ENCODE results near the gene DOK7.

The DOK7 gene

DNA sequence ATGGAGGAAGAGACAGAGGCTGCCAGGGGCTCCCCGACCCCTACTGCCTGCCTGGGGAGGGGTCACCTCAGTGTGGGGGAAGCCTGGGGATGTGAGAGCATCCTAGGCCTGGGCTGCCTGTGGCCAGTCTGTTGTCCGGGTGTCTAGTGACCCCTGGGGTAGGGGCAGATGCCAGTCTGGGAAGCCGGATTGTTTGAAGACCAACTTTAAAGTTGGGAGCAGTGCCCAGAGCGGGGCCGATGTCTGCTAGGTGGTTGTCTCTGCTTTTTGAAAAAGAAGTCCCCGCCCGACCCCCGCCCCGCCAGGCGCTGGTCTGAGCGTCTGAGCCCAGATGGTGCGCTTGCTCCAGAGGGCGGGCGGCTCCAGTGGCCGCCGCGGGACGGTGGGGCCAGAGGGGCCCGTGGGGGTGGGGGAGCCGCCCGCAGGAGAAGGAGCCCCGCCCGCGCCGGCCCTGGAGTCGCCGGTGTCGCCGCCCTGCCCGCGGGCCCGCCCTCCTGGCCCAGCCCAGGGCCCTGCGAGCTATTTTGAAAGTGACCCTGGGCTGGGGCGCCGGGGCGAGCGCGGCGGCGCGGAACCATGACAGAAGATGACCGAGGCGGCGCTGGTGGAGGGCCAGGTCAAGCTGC lies at the start of gene DOK7:
TSS of gene DOK7 (plus strand) at position 517 of the 626 bp plus-strand sequence. CDS start at position 587, 70 bp downstream.
- DNase-seq, result no peak

DNA sequence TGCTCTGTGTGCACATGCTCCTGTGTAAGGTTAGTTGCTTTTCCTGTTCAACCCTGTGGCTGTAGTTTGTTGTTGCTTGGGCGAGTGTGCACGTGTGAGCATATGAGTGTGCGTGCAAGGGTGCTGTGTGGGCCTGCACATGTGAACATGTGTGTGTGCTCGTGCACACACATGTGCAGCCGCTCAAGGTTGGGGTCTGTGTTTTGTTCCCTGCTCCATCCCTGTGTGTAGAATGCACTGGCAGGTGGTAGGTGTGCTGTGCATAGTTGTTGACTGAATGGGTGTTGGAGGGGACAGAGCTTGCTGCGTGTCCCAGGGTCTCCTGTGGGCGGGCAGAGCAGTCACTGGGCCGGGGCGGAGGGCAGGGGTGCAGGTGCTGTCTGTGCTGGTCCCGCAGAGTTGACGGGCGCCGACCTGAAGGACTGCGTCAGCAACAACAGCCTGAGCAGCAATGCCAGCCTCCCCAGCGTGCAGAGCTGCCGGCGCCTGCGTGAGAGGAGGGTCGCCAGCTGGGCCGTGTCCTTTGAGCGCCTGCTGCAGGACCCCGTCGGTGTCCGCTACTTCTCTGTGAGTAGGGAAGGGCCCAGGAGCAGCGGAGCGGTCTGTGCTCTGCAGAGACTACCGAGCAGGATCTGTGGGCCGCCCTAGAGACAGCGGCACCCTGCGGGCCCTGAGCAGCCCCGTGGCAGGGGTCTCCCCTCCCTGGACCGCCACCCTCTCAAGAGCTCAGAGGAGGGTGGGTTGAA lies 49.3 kb upstream of the DOK7 start:
- no peak for DNase-seq

GRCh38 chr4:3414421-3415279 lies 48.5 kb upstream of the DOK7 start:
- DNase-seq, result no peak

DNA sequence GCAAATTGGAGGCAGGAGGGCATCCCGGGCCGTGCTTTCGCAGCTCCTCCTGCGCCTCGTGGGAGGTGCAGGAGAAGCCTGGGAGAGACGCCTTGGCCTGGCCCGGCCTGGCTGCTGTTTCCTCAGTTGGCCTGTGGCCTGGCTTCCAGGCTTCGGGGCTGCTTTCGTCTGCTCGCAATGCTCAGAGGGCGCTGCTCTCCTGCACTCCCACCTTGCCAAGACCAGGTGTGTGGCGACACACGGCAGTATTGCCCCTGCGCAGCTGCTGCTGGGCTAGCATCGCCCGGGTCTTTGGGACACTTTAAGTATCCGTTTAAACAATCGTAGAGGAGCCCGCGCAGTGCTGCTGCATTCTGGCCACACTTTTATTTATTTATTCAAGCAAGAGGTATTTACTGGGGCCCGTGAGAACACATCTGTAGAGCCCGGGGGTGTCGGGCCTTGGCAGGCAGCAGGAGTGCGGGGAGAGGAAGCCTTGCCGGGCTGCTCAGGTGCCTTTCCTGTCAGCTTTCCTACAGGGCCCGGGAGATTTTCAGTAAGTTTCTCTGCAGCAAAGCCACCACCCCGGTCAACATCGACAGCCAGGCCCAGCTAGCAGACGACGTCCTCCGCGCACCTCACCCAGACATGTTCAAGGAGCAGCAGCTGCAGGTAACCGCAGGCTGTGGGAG lies 47.5 kb upstream of the DOK7 start:
- no peak for DNase-seq

- DNase-seq, result no peak
These were observed 46.8 kb upstream of the DOK7 start for GRCh38 chr4:3416270-3416669.

- DNase-seq, result no peak
These were observed 46.3 kb upstream of the DOK7 start for GRCh38 chr4:3416821-3417221.

- DNase-seq, result no peak
These were observed 45.7 kb upstream of the DOK7 start for GRCh38 chr4:3417448-3417847.

GRCh38 chr4:3418029-3418762 lies 44.9 kb upstream of the DOK7 start:
- no peak for DNase-seq

- no peak for DNase-seq
These were observed 43.1 kb upstream of the DOK7 start for GRCh38 chr4:3419836-3420605.

- DNase-seq, result no peak
These were observed 42.5 kb upstream of the DOK7 start for GRCh38 chr4:3420606-3420955.

DNA sequence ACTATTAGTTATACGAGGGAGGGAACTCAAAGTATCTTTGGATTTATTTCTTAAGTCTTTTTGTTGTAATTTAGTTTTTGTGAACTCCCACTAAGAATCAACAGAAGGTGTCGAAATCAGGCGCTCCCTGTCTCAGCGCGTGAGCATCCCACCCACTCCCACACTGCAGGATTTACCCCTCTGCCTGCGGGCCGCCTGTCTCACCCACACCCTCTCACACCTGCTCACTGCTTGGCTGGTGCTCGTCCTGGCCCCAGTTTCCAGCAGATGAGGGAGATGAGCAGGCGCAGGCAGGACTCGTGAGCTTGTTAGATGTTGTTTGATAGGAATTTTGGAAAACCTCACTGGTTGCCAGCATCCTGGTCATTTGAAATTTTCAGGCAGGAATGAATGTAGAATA lies 42.1 kb upstream of the DOK7 start:
- no peak for DNase-seq

- DNase-seq, result no peak
These were observed 41.6 kb upstream of the DOK7 start for GRCh38 chr4:3421470-3421869.

DNA sequence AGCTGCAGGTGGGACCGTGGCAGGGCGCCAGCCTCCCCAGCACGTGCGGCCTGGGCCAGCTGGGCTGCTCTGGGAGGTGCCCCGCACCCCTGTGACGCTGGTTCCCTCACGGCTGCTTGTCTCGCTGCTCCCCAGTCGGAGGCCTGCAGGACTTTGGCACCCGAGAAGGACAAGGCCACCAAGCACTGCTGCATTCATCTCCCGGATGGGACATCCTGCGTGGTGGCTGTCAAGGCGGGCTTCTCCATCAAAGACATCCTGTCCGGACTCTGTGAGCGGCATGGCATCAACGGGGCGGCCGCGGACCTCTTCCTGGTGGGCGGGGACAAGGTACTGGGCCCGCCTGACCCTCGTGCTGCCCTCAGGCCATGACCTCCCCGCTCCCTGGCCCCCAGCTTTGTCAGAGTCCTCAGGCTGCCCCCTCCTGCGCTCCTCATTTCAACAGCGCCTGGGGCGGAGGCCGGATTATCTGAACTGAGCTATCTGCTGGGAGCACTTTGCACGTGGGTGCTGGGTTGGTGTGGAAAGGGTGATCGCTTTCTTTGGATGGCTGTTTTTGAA lies 40.8 kb upstream of the DOK7 start:
- no peak for DNase-seq

DNA sequence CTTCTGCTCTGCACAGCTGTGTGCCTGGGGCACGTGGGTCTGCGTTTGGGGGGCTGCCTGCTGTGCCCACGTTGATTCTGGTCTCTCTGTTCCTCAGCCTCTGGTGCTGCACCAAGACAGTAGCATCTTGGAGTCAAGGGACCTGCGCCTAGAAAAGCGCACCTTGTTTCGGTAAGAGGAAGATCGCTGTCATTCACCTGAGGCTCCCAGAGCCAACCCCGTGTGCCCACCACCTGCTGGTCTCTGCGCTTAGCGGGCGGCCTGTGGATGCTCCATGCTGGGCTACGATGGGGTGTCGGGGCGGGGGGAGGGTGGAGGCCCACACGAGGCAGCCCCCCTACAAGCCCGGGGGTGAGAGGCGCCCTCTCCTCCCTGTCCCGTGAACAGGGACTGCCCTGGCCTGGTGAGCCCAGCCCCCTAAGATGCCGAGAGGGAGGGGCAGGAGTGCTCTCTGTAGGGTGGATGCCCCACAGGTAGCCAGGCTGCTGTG lies 40.3 kb upstream of the DOK7 start:
- DNase-seq, result no peak

GRCh38 chr4:3423406-3423805 lies 39.7 kb upstream of the DOK7 start:
- no peak for DNase-seq

- no peak for DNase-seq
These were observed 39.2 kb upstream of the DOK7 start for GRCh38 chr4:3423952-3424351.

DNA sequence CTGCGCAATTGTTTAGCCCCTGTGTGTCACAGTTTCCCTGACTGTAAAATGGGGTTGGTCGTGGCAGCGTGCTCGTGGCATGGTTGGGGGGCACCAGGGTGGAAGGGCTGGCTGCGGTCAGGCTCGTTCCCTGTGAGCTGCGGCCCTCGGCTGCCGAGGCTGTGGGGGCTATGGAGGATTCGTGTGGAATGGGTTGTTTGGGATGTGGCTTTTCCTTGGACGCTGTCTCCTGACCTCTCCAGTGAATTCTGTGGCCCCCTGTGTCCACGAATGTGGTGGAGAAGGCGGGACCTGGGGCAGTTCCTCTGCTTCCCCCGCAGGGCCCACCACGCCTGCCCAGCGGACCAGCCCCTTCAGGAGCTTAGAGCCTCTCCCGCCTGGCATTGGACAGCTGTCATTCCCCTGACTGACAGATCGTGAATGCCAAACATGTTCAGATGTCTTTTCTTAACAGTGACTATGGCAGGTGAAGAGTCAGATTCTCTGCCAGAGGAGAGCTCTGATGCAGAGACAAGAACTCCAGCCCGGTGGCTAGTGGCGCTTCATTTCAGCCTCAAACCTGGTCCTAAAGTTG lies 38.5 kb upstream of the DOK7 start:
- DNase-seq, result no peak

GRCh38 chr4:3426465-3427133 lies 36.5 kb upstream of the DOK7 start:
- DNase-seq, result no peak

DNA sequence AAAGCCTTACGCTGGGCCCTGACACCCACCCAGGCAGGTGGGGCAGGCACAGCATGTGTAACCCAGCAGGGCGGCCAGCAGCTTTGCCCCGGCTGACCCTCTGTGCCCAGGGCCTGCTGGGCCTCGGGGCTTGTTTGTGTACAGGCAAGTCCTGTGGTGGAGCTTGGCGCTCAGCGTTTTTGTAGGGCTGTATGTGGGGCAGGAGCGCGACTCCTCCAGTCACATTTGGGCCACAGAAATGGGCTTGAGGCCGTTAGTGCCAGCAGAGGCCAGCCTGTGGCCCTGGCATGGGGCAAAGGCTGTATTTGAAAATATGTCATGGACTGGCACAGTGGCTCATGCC lies 36.0 kb upstream of the DOK7 start:
- DNase-seq, result no peak

- no peak for DNase-seq
These were observed 35.2 kb upstream of the DOK7 start for GRCh38 chr4:3427706-3428446.
